Stimulated activated CD4-positive, alpha-beta T cell treated with anti-CD3 and anti-CD28 coated beads, TNF-alpha, amount 100 ng/mL, for 48 hours (primary cell): ENCODE measurements around the gene BCAR1.
"Not testable (repeated sequence)": the region's sequence is repeated elsewhere in the genome, so short reads cannot be mapped to it uniquely, and the experiment has no call there.

Experiments used
- DNase-seq, 3 donors: peaks; one replicate each; pipeline ENCODE4 v3.0.0-alpha.2; 2020; ENCODE audit warnings: low read depth in 3 of 3

Gene BCAR1

DNA sequence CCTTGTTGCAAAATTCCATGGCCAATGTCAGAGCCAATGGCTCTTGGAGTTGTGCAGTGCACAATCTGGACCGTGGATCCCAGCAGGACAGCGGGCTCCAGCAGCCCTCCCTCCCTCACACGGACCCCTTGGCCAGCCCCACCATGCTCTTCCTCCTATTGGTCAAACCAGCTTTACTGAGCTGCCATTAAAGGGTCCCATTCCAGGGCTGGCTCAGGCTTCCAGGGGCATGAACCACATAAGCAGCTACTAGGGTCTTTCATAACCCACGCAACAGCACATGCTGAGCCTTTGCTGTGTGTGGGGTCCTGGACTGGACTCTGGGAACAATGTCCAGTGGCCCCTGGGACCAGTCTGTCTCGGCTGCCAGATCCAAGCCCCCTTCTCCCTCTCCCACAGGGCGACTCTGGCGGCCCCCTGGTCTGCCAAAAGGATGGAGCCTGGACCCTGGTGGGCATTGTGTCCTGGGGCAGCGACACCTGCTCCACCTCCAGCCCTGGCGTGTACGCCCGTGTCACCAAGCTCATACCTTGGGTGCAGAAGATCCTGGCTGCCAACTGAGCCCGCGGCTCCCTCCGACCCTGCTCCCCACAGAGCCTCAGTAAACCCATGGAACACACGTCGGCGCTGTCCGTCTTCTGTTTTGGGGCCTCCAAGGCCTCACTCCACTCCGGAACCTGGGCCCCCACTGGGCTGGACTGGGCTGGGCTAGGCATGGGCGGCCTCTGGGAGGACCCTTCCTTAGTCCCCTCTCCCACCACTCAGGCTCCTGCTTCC lies 26.9 kb downstream of the BCAR1 start:
- DNase-seq, result no peak

DNA sequence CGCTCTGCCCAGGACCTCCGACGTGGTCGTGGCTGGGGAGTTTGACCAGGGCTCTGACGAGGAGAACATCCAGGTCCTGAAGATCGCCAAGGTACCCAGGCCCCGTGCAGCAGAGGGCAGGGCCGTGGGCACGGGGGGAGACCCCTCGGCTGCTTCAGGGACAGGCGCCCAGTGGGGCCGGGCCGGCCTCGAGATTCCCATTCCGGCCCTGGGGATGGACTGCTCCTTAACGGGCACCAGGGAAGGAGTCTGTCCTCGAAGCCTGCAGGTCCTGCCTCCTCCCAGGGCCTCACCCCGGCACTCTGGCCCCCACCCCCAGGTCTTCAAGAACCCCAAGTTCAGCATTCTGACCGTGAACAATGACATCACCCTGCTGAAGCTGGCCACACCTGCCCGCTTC lies 28.3 kb downstream of the BCAR1 start:
- DNase-seq, result not testable (repeated sequence)

DNA sequence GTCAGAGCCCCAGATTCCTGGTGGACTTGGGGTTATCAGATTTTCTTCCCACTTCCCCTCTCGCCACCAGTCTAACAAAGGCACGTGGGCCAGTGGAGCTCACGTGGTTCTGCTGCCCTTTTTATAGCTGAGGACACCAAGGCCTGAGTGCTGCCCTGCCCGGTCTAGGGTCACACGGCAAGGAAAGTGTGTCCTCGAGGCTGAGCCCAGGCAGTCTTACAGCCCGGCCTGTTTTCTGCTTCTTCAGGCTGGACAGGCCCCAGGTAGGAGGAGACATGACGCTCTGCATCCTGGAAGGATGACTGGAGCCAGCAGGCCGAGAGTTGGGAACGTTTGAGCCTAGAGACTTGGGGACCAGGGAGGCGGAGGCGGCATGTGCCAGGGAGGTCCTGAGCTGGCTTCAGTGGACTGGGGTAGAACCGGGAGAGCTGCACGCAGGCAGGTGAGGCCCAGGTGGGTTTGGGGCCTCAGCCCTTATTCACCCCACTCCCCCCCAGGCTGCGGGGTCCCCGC lies 29.1 kb downstream of the BCAR1 start:
- DNase-seq, result no peak

GRCh38 chr16:75219838-75220237 lies 31.6 kb downstream of the BCAR1 start:
- DNase-seq, result no peak

GRCh38 chr16:75219088-75219487 lies 32.3 kb downstream of the BCAR1 start:
- DNase-seq, result no peak

- DNase-seq, result no peak
Observed at GRCh38 chr16:75218256-75219076, 33.0 kb downstream of the BCAR1 start, which contains the start of gene CTRB1. TSS of gene CTRB1 (plus strand) at chr16:75218988. CDS start at chr16:75219008, 20 bp downstream.

DNA sequence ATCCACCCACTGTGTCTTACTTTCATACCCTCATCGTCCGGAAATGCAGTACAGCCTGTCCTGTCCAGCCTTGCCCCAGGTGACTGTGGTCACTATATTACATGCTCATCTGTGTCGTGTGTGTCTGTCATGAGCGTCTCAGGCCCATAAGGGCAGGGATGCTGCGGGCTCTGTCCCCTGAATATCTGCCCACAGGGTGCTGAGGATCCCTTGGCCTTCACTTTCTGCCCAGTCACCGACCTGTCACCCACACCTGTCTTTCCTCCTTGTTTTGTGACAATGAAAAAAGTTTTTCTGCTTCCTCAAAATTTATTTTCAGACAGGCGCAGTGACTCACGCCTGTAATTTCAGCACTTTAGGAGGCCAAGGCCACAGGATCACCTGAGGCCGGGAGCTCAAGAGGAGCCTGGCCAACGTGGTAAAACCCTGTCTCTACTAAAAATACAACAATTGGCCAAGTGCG lies 34.0 kb downstream of the BCAR1 start:
- no peak for DNase-seq

GRCh38 chr16:75216576-75216975 lies 34.8 kb downstream of the BCAR1 start:
- DNase-seq, result no peak

GRCh38 chr16:75216127-75216526 lies 35.3 kb downstream of the BCAR1 start:
- no peak for DNase-seq

GRCh38 chr16:75211286-75211685 lies 40.1 kb downstream of the BCAR1 start:
- DNase-seq, result not testable (repeated sequence)

GRCh38 chr16:75209944-75210343 lies 41.5 kb downstream of the BCAR1 start:
- DNase-seq, result no peak

DNA sequence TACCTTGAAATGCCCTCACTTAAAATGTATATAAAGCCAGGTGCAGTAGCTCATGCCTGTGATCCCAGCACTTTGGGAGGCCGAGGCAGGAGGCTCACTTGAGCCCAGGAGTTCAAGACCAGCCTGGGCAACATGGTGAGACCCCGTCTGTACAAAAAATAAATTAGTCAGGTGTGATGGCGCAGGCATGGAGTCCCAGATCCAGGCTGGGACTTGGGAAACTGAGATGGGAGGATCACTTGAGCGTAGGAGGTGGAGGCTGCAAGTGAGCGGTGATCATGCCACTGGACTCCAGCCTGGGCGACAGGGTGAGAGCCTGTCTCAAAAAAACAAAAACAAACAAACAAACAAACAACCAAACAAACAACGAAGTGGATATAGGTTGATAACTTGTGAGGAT lies 41.9 kb downstream of the BCAR1 start:
- not testable (repeated sequence) for DNase-seq

DNA sequence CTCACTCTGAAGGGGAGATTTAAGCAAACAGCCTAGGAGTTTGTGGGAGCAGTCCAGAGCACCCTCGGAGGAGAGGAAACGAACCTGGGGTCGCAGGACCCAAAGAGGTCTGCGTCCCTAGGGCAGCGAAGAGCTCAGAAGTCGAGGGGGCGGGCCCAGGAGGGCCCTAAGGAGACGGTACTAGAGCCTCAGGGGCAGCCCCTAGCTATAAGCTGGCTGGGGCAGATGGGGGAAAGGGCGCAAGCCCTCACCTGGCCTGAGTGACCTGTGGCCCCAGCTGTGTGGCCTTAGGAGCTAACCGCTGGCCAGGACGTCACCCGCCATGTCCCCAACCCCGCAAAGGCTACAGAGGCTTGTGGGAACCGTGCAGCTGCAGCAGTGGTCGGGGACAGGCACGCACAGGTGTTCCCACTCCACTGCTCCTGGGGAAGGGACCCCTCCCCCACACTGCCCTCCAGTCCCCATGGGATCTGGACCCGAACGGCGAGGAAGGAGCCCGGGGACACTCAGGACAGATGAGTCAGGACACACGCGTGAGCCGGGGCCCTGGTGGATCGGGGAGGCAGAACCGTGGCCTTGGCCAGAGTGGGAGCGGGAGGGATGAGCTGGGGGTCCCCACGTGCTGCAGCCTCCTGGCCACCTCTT lies 42.4 kb downstream of the BCAR1 start:
- no peak for DNase-seq

DNA sequence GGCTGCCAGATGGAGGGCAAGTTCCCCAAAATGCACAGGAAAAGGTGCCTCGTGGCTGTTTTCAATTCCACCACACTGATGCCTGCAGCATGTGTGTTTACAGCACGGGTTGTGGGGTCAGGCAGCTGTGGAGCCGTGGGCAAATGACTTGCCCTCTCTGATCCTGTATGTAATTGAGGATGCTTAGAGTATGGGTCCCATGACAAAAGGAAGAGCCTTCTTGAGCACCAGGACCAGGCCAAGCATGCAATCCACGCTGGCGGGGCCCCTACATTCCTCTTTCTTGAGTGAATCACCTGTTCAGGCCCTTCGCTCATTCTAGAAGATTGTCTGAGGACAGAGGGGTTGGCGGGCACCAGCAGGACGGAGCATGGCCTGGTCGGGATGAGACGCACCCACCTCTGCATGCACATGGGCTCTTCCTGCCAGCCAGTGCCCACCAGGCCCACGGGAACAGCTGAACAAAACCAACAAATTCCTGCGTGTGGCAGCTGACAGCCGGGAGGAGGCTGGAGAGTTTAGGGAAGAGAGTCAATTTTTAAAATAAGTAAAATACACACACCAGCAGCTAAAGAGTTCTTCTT lies 43.1 kb downstream of the BCAR1 start:
- DNase-seq, result no peak

DNA sequence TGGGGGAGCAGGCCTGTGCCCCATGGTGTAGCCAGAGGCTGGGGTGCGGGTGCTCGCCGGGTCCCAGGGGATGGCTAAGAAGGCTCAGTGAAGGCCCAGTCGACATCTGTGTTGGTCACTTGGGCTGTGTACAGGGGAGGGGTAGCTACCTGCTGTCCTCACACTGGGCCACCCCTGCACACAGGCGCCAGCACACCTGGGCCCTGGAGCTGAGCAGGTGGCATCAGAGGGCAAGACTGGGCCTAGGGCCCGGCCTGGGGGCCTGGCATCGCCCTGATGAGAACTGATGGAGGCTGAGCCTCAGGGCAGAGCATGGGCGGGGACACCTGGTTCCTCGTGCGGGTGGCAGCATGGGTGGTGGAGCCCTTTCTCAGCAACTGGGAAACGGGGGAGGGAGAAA lies 43.6 kb downstream of the BCAR1 start:
- DNase-seq, result no peak

DNA sequence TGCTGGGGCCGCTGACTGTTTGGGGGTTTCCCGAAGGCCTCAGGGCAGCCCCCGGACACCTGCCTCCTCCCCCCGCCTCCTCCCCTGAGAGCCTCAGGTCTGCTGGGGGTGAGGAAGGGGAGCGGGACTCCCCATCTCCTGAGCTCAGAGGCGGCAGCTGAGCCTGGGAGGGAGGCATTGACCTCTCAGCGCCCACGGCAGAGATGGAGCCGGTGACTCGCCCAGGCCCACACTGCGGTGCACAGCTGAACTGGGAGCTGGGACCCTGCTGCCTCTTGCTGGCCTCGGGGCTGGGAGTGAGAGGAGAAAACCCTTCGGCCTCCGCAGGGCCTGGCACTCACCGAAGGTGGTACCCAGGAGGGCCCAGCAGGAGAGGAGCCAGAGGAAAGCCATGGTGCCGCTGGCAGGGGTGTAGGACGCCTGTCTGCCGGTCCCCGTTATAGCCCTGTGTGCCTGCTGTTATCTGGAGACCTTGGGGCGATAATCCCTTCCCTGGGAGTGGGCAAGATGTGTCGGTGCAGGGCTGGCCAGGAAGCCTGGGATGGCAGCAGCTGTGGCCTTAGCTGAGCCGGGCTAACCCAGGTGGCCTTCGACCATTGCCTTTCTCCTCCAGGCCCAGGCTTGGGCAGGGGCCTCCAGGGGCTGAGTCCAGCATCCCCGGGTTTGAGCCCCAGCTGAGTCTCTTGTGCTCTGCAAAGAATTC lies 44.5 kb downstream of the BCAR1 start, which contains the start of gene CTRB2:
Gene CTRB2, minus strand, starts transcription at position 413 of the 703 bp plus-strand sequence. Its CDS starts 20 bp downstream, at position 393.
- no peak for DNase-seq

DNA sequence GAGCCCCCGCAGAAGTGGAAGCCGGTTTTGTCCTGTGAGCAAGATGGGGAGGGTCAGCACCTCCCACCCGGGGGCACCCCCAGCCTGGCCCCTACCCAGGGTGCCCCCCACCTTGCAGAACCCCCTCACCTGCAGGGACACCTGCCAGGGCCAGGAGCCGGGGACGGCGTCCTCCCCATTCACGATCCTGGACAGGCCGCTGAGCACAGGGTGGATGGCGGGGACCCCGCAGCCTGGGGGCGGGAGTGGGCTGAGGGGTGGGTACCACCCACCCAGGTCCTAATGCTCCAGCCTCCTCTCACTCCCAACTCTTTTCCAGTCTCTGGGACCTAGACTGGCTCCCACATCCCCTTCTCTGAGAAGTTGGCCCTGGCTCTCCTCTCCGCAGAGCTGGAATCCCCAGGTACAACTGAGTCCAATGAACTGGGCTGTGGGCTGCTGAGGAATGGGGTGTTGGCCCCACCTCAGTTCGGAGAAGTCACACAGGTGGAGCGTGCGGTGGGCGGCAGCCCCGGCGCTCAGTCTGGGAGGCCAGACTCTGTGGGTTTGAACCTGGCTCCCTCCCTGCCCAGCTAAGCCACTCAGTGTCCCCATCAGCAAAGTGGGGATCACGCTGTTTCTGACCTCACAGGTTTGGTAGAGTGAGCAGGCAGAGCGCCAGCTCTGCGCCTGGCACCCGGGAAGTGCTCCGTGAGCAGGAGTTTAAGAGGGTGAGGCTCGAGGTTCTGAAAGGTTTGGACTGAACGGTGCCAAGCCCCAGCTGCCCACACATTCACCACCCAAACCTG lies 45.3 kb downstream of the BCAR1 start:
- not testable (repeated sequence) for DNase-seq

- not testable (repeated sequence) for DNase-seq
Observed at GRCh38 chr16:75205438-75205837, 46.0 kb downstream of the BCAR1 start.

- not testable (repeated sequence) for DNase-seq
Observed at GRCh38 chr16:75204905-75205304, 46.5 kb downstream of the BCAR1 start.

- no peak for DNase-seq
Observed at GRCh38 chr16:75204410-75204758, 47.0 kb downstream of the BCAR1 start.
